Heart left ventricle (tissue), 13 donors: ENCODE measurements around the gene CENPP.

ENCODE experiments used
- POLR2A ChIP-seq, 2 donors: fragments of 450-650 bp; IDR thresholded peaks; one replicate each; pipeline ENCODE4 v1.6.1; 2017; ENCODE audit warnings: antibody characterized with exemption in 2 of 2, mild to moderate bottlenecking in 2 of 2, moderate library complexity in 2 of 2
- TF ChIP-seq, protein P1 (sequence below), 12 donors: fragments of 200-600 bp; sonication (generic) in 4 of 12; IDR thresholded peaks; one replicate each; pipeline versions ENCODE4 v1.5.0 to v1.8.0; 2018 to 2022; ENCODE audit warnings: antibody characterized with exemption in 12 of 12, mild to moderate bottlenecking in 5 of 12
- donor health status: ischemic (EF 13 %, LVEDD 7.1; RV severe dilation, severe dysfunction).
- donor health status: DM: no; HTN: yes; CAD: no.
- donor health status: DM: no; HTN: no; CAD: no.
- donor health status: ischemic (EF 25% LVEDD 6.9; RV normal size, moderate dysfunction).
- donor health status: ischemic (EF 25% LVEDD 5.7; RV mildly dilated, moderate dysfunction).
- donor health status: ischemic (EF 35%, LVEDD 5.7; RV mildly dilated, moderate dysfunction).
- donor health status: nonischemic (EF 11% LVEDD 7.7; RV severe dilation, severe dysfunction).
- donor health status: DM: yes; HTN: yes; CAD: no.
- donor health status: PGD.
- donor health status: ischemic (EF 29% LVEDD 5.4; RV normal size, mild dysfunction).
- donor health status: nonischemic (EF 23%, LVEDD 6.1; RV moderate dilation, normal function).

DNA sequence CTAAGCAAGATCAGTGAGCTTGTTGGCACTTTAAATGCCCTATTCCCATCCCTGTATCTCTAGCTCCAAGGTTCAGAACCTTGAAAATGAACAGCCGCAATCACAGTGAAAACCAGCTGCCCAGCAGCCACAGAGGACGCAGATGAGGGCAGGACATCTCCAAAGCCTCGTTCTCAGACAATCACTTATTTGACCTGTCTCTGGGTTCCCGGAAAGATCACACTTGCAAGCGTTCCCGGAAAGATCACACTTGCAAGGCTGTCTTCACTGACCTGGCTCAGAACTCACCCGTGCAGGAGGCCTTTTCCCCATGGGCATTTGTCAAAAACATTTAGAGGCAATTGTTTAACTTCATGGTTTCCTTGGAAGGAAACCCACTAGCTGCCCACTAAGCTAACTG lies 318.5 kb downstream of the CENPP start:
- no peak for TF ChIP-seq POLR2A (IDR thresholded peaks at IDR 0.05)
- TF ChIP-seq, protein P1, sequence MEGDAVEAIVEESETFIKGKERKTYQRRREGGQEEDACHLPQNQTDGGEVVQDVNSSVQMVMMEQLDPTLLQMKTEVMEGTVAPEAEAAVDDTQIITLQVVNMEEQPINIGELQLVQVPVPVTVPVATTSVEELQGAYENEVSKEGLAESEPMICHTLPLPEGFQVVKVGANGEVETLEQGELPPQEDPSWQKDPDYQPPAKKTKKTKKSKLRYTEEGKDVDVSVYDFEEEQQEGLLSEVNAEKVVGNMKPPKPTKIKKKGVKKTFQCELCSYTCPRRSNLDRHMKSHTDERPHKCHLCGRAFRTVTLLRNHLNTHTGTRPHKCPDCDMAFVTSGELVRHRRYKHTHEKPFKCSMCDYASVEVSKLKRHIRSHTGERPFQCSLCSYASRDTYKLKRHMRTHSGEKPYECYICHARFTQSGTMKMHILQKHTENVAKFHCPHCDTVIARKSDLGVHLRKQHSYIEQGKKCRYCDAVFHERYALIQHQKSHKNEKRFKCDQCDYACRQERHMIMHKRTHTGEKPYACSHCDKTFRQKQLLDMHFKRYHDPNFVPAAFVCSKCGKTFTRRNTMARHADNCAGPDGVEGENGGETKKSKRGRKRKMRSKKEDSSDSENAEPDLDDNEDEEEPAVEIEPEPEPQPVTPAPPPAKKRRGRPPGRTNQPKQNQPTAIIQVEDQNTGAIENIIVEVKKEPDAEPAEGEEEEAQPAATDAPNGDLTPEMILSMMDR (IDR thresholded peaks at IDR 0.05), result no peak
